Measurements from ENCODE around the gene LRR1.

GRCh38 chr14:49582113-49582977 lies 16.4 kb upstream of the LRR1 start:
- TF ChIP-seq POLR2A (IDR thresholded peaks at IDR 0.05) = no peak
- no peak for TF ChIP-seq CTCF (IDR thresholded peaks at IDR 0.05)

All from suprapubic skin (tissue), 3 donors.